Measurements from ENCODE around the gene ST7. TPM values are rescaled to one million over a fixed set of nuclear protein-coding genes. Genes with fewer than 3 reads are reported as not detected.

The ST7 gene
- total and polyA plus RNA-seq, 7 experiments from 2014 or later, result 2.1 to 6.4 (median 4.1) TPM

GRCh38 chr7:117273325-117273724 lies 320.0 kb downstream of the ST7 start:
- H3K9me3 ChIP-seq (ENCODE audit: control insufficient read depth in 2 of 3, low read length in 3 of 3), result no peaks in the 10 kb centered on the region
- peaks cover 0 to 24% (median 18%) of the 10 kb centered on the region in 5 donors for H3K27me3 Mint-ChIP-seq
- no peaks in the 10 kb centered on the region for H3K4me1 ChIP-seq (ENCODE audit: control insufficient read depth in 2 of 2, insufficient read depth in 2 of 2, low read length in 2 of 2)
- peaks cover 0 to 3% (median 0%) of the 10 kb centered on the region in 11 donors for H3K9me3 Mint-ChIP-seq
- no peaks in the 10 kb centered on the region for H3K27me3 ChIP-seq (ENCODE audit: control insufficient read depth in 2 of 2, insufficient read depth in 2 of 2, low read length in 2 of 2)
- H3K27ac Mint-ChIP-seq, result no peak overlapping the region
- DNase-seq, result no peak
- H3K27ac ChIP-seq (ENCODE audit: low read depth, low read length), result no peak overlapping the region
- POLR2A ChIA-PET, result no interaction called here
- intact Hi-C loops (cut with micrococcal nuclease), result no loop called here
- CTCF ChIA-PET, result no interaction called here
- H3K36me3 Mint-ChIP-seq, result no peaks in the 10 kb centered on the region
- ATAC-seq, result no peak
- H3K36me3 ChIP-seq (ENCODE audit: control insufficient read depth in 2 of 3, insufficient read depth in 3 of 3, low read length in 3 of 3), result no peaks in the 10 kb centered on the region
- no peak overlapping the region for H3K4me3 Mint-ChIP-seq
- H3K4me3 ChIP-seq (ENCODE audit: low read length), result no peak overlapping the region
- H3K4me1 Mint-ChIP-seq, result no peaks in the 10 kb centered on the region

- no peaks in the 10 kb centered on the region for H3K9me3 ChIP-seq (ENCODE audit: control insufficient read depth in 2 of 3, low read length in 3 of 3)
- H3K4me1 Mint-ChIP-seq, result no peaks in the 10 kb centered on the region
- H3K27ac Mint-ChIP-seq, result no peak overlapping the region
- H3K27ac ChIP-seq (ENCODE audit: low read depth, low read length), result no peak overlapping the region
- intact Hi-C loops (cut with micrococcal nuclease), result no loop called here
- ATAC-seq, result no peak
- H3K36me3 ChIP-seq (ENCODE audit: control insufficient read depth in 2 of 3, insufficient read depth in 3 of 3, low read length in 3 of 3), result no peaks in the 10 kb centered on the region
- peaks cover 0 to 24% (median 18%) of the 10 kb centered on the region in 5 donors for H3K27me3 Mint-ChIP-seq
- no peaks in the 10 kb centered on the region for H3K36me3 Mint-ChIP-seq
- ChIA-PET POLR2A (no interaction called here), CTCF (no interaction called here)
- H3K9me3 Mint-ChIP-seq, result peaks cover 0 to 3% (median 0%) of the 10 kb centered on the region in 11 donors
- no peak for DNase-seq
- no peaks in the 10 kb centered on the region for H3K4me1 ChIP-seq (ENCODE audit: control insufficient read depth in 2 of 2, insufficient read depth in 2 of 2, low read length in 2 of 2)
- no peaks in the 10 kb centered on the region for H3K27me3 ChIP-seq (ENCODE audit: control insufficient read depth in 2 of 2, insufficient read depth in 2 of 2, low read length in 2 of 2)
- no peak overlapping the region for H3K4me3 ChIP-seq (ENCODE audit: low read length)
- no peak overlapping the region for H3K4me3 Mint-ChIP-seq
Observed at GRCh38 chr7:117273814-117274225, 320.5 kb downstream of the ST7 start.

GRCh38 chr7:117274951-117275350 lies 321.6 kb downstream of the ST7 start:
- peaks cover 0 to 27% (median 11%) of the 10 kb centered on the region in 5 donors for H3K27me3 Mint-ChIP-seq
- no peak for DNase-seq
- Histone ChIP-seq H3K4me3 (ENCODE audit: low read length) (no peak overlapping the region), H3K9me3 (ENCODE audit: control insufficient read depth in 2 of 3, low read length in 3 of 3) (no peaks in the 10 kb centered on the region), H3K27ac (ENCODE audit: low read depth, low read length) (no peak overlapping the region), H3K36me3 (ENCODE audit: control insufficient read depth in 2 of 3, insufficient read depth in 3 of 3, low read length in 3 of 3) (no peaks in the 10 kb centered on the region), H3K27me3 (ENCODE audit: control insufficient read depth in 2 of 2, insufficient read depth in 2 of 2, low read length in 2 of 2) (no peaks in the 10 kb centered on the region), H3K4me1 (ENCODE audit: control insufficient read depth in 2 of 2, insufficient read depth in 2 of 2, low read length in 2 of 2) (no peaks in the 10 kb centered on the region)
- ChIA-PET POLR2A (no interaction called here), CTCF (no interaction called here)
- peak overlapping the region in 1 of 9 donors; percentile 20 for H3K27ac Mint-ChIP-seq
- no peaks in the 10 kb centered on the region for H3K4me1 Mint-ChIP-seq
- H3K36me3 Mint-ChIP-seq, result no peaks in the 10 kb centered on the region
- H3K4me3 Mint-ChIP-seq, result no peak overlapping the region
- intact Hi-C loops (cut with micrococcal nuclease), result no loop called here
- peaks cover 0 to 3% (median 0%) of the 10 kb centered on the region in 11 donors for H3K9me3 Mint-ChIP-seq
- no peak for ATAC-seq

- ChIA-PET POLR2A (no interaction called here), CTCF (no interaction called here)
- Histone ChIP-seq H3K9me3 (ENCODE audit: control insufficient read depth in 2 of 3, low read length in 3 of 3) (no peaks in the 10 kb centered on the region), H3K4me1 (ENCODE audit: control insufficient read depth in 2 of 2, insufficient read depth in 2 of 2, low read length in 2 of 2) (no peaks in the 10 kb centered on the region), H3K27me3 (ENCODE audit: control insufficient read depth in 2 of 2, insufficient read depth in 2 of 2, low read length in 2 of 2) (no peaks in the 10 kb centered on the region), H3K4me3 (ENCODE audit: low read length) (no peak overlapping the region), H3K36me3 (ENCODE audit: control insufficient read depth in 2 of 3, insufficient read depth in 3 of 3, low read length in 3 of 3) (no peaks in the 10 kb centered on the region), H3K27ac (ENCODE audit: low read depth, low read length) (no peak overlapping the region)
- no peaks in the 10 kb centered on the region for H3K36me3 Mint-ChIP-seq
- no peak overlapping the region for H3K27ac Mint-ChIP-seq
- peaks cover 0 to 24% (median 12%) of the 10 kb centered on the region in 5 donors for H3K27me3 Mint-ChIP-seq
- ATAC-seq (no peak), DNase-seq (no peak)
- no peaks in the 10 kb centered on the region for H3K4me1 Mint-ChIP-seq
- no peak overlapping the region for H3K4me3 Mint-ChIP-seq
- intact Hi-C loops (cut with micrococcal nuclease), result no loop called here
- H3K9me3 Mint-ChIP-seq, result peaks cover 0 to 3% (median 0%) of the 10 kb centered on the region in 11 donors
Observed at GRCh38 chr7:117277576-117277975, 324.3 kb downstream of the ST7 start.

GRCh38 chr7:117278040-117278439 lies 324.7 kb downstream of the ST7 start:
- intact Hi-C loops (cut with micrococcal nuclease), result no loop called here
- Mint-ChIP-seq H3K27ac (no peak overlapping the region), H3K4me3 (no peak overlapping the region), H3K27me3 (peaks cover 3 to 19% (median 15%) of the 10 kb centered on the region in 5 donors), H3K36me3 (no peaks in the 10 kb centered on the region), H3K9me3 (peaks cover 0 to 3% (median 0%) of the 10 kb centered on the region in 11 donors), H3K4me1 (no peaks in the 10 kb centered on the region)
- H3K4me3 ChIP-seq (ENCODE audit: low read length), result no peak overlapping the region
- no peaks in the 10 kb centered on the region for H3K27me3 ChIP-seq (ENCODE audit: control insufficient read depth in 2 of 2, insufficient read depth in 2 of 2, low read length in 2 of 2)
- H3K36me3 ChIP-seq (ENCODE audit: control insufficient read depth in 2 of 3, insufficient read depth in 3 of 3, low read length in 3 of 3), result no peaks in the 10 kb centered on the region
- ChIA-PET POLR2A (no interaction called here), CTCF (no interaction called here)
- DNase-seq (no peak), ATAC-seq (no peak)
- no peaks in the 10 kb centered on the region for H3K9me3 ChIP-seq (ENCODE audit: control insufficient read depth in 2 of 3, low read length in 3 of 3)
- H3K27ac ChIP-seq (ENCODE audit: low read depth, low read length), result no peak overlapping the region
- H3K4me1 ChIP-seq (ENCODE audit: control insufficient read depth in 2 of 2, insufficient read depth in 2 of 2, low read length in 2 of 2), result no peaks in the 10 kb centered on the region

GRCh38 chr7:117279203-117279602 lies 325.9 kb downstream of the ST7 start:
- H3K27me3 ChIP-seq (ENCODE audit: control insufficient read depth in 2 of 2, insufficient read depth in 2 of 2, low read length in 2 of 2), result no peaks in the 10 kb centered on the region
- ATAC-seq (no peak), DNase-seq (no peak)
- CTCF ChIA-PET, result no interaction called here
- POLR2A ChIA-PET, result no interaction called here
- Mint-ChIP-seq H3K9me3 (peaks cover 0 to 3% (median 0%) of the 10 kb centered on the region in 11 donors), H3K4me3 (no peak overlapping the region), H3K27me3 (peaks cover 3 to 17% (median 13%) of the 10 kb centered on the region in 5 donors), H3K4me1 (no peaks in the 10 kb centered on the region), H3K36me3 (no peaks in the 10 kb centered on the region), H3K27ac (no peak overlapping the region)
- no peak overlapping the region for H3K27ac ChIP-seq (ENCODE audit: low read depth, low read length)
- no peaks in the 10 kb centered on the region for H3K4me1 ChIP-seq (ENCODE audit: control insufficient read depth in 2 of 2, insufficient read depth in 2 of 2, low read length in 2 of 2)
- no peaks in the 10 kb centered on the region for H3K9me3 ChIP-seq (ENCODE audit: control insufficient read depth in 2 of 3, low read length in 3 of 3)
- no peaks in the 10 kb centered on the region for H3K36me3 ChIP-seq (ENCODE audit: control insufficient read depth in 2 of 3, insufficient read depth in 3 of 3, low read length in 3 of 3)
- no peak overlapping the region for H3K4me3 ChIP-seq (ENCODE audit: low read length)
- intact Hi-C loops (cut with micrococcal nuclease), result no loop called here

Data from naive thymus-derived CD4-positive, alpha-beta T cell (primary cell).